Measurements from ENCODE around the gene CDCA7. TPM values are rescaled to one million over a fixed set of nuclear protein-coding genes. Genes with fewer than 3 reads are reported as not detected.

Gene CDCA7
- total RNA-seq, 2 experiments from 2014 or later = 88.5 to 91.7 TPM

GRCh38 chr2:173417802-173418201 lies 63.1 kb downstream of the CDCA7 start:
- Mint-ChIP-seq H3K27ac (no peak overlapping the region), H3K4me1 (ENCODE audit: low read depth) (no peaks in the 10 kb centered on the region)

More at GRCh38 chr2:173417802-173418201, 63.1 kb downstream of the CDCA7 start:
- ATAC-seq = no peak
- ChIA-PET CTCF (no interaction called here), POLR2A (no interaction called here)
- no peak overlapping the region for H3K4me3 Mint-ChIP-seq
- no peaks in the 10 kb centered on the region for H3K9me3 Mint-ChIP-seq
- H3K27me3 Mint-ChIP-seq = peaks cover 11% of the 10 kb centered on the region
- H3K36me3 Mint-ChIP-seq (ENCODE audit: low read depth) = no peaks in the 10 kb centered on the region
- DNase-seq = no peak
- intact Hi-C loops (cut with micrococcal nuclease) = no loop called here
- TF ChIP-seq, protein P1, sequence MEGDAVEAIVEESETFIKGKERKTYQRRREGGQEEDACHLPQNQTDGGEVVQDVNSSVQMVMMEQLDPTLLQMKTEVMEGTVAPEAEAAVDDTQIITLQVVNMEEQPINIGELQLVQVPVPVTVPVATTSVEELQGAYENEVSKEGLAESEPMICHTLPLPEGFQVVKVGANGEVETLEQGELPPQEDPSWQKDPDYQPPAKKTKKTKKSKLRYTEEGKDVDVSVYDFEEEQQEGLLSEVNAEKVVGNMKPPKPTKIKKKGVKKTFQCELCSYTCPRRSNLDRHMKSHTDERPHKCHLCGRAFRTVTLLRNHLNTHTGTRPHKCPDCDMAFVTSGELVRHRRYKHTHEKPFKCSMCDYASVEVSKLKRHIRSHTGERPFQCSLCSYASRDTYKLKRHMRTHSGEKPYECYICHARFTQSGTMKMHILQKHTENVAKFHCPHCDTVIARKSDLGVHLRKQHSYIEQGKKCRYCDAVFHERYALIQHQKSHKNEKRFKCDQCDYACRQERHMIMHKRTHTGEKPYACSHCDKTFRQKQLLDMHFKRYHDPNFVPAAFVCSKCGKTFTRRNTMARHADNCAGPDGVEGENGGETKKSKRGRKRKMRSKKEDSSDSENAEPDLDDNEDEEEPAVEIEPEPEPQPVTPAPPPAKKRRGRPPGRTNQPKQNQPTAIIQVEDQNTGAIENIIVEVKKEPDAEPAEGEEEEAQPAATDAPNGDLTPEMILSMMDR (IDR thresholded peaks at IDR 0.05) = no peak
